HuH-7 (cell line): ENCODE results near the gene TMEM220.
"Not testable (repeated sequence)": the region's sequence is repeated elsewhere in the genome, so short reads cannot be mapped to it uniquely, and the experiment has no call there.

ENCODE experiments used
- DNase-seq: peaks from one replicate; pipeline ENCODE4 v3.0.0; 2011; ENCODE audit warnings: low spot score

TMEM220 gene

GRCh38 chr17:10728331-10728892, 1.4 kb downstream of the TMEM220 start:
- DNase-seq: no peak

DNA sequence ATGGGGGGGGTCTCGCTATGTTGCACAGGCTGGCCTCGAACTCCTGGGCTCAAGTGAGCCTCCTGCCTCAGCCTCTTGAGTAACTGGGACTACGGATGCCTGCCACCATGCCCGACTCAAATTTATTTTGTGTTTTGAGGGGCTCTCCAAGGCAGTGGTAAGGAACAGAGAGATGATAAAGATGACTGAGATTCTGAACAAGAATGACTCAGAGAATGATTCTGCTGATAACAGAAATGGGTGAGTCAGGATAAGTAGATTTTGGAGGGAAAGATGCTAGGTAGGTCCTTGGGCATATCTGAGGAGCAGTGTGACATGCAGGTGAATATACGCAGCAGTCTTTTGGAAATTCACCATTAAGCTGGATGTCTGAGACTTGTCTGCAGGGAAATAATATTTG, 2.6 kb downstream of the TMEM220 start:
- no peak for DNase-seq

DNA sequence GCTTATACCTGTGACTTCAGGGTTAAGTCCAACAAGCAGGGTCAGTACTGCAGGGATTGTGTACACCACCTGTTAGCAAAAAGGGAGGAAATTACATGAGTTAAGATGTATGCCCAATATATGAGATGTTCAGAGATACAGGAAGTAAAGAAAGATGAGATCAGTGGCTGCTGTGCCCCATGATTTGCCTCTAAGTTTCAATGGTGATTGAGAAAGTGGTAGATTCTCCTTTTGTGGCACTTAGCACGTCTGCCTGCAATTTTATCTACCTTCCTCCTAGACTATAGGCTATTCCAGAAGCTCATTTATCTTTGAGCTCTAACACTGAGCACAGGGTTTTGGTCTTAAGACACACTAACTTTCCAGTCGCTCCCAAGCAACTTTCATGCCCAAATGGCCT, 3.6 kb downstream of the TMEM220 start:
- no peak for DNase-seq

DNA sequence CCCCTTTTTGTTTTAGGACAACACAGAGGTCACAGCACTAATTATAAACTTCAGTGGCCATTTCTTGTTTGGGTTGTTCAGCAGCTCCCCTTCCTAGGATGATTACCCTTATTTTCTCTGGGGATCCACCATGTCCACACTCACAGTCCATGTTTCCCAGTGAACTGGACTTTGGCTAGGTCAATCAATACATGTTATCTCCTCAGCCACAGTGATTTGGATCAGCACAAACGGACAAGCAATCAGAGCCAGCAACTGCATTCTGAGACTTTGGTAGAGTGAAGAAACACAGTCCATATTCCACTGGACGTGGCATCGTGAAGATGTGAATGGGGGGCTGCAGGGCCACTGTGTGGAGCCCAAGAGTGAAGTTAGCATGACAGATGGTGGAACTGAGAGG, 4.6 kb downstream of the TMEM220 start:
- DNase-seq: no peak

- no peak for DNase-seq
Observed at GRCh38 chr17:10724546-10725195, 5.2 kb downstream of the TMEM220 start.

DNA sequence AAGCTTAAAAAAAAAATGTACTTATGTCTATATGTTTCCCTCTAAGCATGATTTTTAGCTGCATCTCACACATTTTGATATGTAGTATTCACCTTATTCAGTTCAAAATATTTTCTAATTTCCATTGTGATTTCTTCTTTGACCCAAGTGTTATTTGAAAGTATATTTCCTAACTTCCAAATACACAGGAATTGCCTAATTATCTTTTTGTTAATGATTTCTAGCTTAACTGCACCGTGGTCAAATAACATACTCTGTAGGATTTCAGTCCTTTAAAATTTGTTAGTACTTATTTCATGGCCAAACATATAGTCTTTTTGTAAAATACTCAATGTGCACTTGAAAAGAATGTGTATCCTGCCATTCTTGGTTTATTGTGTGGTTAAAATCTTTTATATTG, 11.3 kb downstream of the TMEM220 start:
- no peak for DNase-seq

DNA sequence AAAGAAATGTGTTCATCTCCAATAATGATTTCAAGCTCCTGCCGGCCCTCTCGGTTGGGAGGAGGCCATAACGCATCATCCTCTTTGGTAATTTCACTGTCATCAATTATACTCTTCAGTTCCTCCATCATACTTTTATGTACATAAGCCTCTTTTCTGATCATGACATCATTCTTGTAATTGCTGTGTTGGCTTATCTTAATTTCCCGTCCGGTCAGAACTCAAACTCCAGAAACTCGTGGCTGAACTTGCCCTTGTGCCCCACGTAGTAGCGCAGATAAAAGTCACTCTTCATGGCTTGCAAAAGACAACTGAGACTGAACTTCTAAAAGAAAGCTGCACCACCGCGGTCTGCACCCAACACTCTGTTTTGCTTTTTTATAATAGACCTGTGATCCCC, 13.6 kb downstream of the TMEM220 start:
- no peak for DNase-seq

DNA sequence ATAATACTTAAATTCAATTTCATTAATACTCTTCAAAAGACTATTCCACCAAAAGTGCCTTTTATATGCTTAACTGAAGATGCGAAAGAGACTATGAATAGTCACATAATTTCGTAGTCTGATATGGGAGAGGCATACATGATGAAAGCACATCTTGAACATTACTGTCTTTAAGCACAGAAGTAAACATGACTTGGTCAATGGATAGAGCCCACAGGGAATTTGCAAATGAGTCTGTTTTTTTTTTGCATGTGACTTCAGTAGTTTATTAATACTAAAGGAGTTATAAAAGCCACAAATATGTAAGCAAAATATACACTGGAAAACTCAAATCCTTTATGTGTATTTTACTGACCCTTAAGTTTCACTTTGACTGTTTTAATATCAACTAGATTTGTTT, 16.5 kb downstream of the TMEM220 start:
- no peak for DNase-seq

GRCh38 chr17:10705727-10706126, 24.1 kb downstream of the TMEM220 start:
- no peak for DNase-seq

DNA sequence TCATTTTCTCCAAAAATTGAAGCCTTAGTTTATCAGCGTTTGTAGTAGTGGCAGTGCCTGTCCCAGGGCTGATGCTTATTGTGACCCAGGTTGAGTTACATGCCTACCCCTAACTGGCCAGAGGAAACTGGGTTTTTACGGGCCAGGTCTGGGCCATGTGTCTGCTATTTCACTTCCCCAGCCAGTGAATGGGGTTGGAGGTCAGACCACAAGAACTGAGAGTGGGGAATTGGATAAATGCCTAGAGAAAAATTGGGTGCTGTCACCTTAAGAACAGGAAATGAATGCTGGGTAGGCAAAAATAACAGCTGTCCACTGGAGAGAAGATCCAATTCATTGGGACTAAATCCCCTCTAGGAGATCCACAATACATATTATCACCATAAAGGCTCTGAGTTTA, 27.2 kb downstream of the TMEM220 start:
- no peak for DNase-seq

DNA sequence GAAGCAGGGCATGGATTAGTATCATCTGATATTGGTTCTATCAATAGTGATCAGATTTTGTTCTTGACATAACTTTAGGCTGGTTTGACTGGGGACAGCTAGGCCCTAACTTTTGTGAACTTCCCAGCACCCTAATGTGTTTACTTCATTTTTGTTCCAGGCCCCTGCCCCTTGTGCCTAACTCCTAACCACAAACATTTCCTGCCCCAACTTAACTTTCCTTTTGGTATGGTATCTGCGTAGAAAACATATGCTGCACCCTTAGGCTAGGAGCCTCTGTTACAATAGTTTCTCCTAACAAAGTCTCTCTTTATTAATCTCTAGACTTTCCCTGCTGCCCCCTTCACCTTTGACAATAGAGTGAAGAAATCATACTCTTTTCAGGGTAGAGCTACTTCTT, 30.0 kb downstream of the TMEM220 start:
- DNase-seq: no peak

DNA sequence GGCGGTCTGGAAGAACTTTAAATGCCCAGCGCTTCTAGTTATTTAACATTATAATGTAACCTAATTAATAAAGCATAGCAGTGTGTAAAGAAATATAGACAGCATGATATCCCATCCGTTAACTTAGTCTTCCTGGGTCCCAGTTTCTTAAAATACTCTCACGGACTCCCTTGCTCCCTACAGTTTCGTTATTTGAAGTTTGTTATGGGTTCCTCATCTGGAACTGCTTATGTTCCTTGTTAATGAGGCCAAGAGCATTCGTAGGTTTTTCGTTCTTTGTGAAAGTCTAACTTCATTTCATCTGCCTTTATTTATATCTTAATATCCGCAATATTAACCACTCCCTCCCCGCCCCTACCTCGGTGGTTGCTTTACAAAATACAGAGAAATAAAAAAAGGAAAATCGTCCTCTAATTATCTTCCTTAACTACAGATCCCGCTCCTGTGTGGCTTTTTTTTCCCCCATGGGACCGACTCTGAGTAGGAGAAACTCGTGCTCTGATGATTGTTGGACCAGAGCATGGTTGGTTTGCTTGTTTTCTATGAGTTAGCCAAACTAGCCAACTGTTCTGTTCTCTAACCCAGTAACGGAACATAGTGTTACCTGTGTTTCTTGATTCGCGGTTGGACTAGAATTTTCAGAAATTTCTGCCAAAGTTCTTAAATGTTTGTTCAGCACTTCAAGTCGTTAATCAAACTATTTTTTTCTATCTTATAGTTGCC, 31.6 kb downstream of the TMEM220 start:
- DNase-seq: no peak

DNA sequence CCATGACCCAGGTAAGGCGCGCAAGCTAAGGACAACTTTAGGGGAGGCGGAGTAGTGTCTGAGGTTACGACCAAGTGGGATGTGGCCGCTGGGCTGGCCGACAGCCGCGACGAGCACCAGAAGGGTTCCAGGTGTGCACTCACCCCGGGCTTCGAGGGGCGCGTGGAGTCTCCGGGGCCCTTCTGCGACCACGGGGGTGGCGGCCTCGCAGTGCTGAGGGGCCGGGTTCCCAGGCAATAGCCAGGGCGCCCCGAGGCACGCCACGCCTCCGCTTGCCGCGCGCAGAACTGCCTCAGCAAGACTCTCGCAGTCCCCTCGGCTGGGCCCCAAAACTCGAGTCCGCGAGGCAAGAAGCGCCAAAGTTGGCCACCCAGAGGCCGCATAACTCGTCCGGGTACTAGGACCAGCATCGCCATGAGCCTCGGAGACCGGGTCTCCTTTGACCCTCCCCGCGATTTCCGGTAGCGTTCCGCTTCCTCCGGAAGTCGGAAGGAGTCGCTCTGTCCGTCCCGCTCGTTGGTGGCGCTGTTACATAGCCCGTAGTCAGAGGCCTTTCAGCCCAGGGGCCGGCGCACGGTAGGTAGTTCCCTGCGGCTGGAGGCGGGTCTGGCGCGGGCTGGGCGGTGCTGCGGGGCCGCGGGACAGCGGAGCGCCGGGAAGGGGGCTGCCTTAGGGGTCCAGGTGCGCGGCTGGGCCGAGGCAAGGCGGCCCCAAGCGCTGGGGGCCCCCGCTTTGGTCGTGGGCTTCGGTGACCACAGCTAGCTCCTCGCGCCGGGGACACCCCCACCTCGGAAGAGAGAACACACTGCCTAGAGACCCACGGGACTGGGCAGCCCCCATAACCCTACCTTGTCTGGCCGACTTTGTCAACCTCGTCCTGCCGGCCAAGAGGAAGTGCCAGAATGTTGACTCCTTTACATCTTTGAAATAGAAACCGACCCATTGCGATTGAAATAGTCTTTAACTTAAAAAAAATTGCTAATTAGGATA, 32.4 kb downstream of the TMEM220 start, which contains the start of the genes ADPRM and SCO1:
Gene ADPRM (plus strand): TSS at position 503 of the 990 bp plus-strand sequence. CDS start 7,333 bp downstream, outside the sequence.
Gene SCO1 (minus strand): TSS at position 442 of the 990 bp plus-strand sequence. CDS start 26 bp downstream, at position 416.
- peak; percentile 69 for DNase-seq

DNA sequence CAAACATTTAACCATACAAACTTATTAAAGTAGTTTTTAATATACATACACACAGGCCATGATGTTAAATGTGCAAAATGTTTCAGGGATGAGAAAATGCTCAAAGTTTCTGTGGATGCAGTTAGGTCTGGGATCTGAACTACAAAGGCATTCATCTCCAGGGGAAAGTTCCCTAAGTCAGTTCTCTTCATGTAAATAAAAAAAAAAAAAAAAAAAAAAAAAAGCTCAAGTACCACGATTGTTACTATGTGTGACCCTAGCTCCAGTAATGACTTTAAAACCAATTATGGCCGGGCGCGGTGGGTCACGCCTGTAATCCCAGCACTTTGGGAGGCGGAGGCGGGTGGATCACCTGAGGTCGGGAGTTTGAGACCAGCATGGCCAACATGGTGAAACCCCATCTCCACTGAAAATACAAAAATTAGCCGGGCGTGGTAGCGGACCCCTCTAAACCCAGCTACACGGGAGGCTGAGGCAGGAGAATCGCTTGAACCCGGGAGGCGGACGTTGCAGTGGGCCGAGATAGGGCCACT, 33.9 kb downstream of the TMEM220 start:
- not testable (repeated sequence) for DNase-seq

DNA sequence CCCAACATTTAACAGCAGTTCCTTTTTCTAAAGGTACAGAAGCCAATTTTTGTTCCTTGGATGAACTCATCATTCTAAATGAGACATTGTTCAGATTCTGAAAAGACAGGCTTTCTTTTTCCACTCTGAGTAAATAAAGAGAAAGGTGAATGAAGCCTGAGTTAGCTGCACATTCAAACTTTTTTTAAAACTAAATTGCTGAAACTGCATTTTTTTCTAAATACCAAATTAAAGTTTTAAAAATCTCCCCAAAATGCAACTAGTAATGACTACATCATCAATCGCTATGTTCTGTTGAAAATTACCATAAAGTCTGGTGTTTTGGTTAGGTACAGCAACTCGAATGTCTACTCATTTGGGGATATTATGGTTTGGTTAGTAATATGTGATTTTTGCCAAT, 42.3 kb downstream of the TMEM220 start:
- DNase-seq: no peak

GRCh38 chr17:10683853-10684252, 46.0 kb downstream of the TMEM220 start:
- DNase-seq: peak; percentile 16

DNA sequence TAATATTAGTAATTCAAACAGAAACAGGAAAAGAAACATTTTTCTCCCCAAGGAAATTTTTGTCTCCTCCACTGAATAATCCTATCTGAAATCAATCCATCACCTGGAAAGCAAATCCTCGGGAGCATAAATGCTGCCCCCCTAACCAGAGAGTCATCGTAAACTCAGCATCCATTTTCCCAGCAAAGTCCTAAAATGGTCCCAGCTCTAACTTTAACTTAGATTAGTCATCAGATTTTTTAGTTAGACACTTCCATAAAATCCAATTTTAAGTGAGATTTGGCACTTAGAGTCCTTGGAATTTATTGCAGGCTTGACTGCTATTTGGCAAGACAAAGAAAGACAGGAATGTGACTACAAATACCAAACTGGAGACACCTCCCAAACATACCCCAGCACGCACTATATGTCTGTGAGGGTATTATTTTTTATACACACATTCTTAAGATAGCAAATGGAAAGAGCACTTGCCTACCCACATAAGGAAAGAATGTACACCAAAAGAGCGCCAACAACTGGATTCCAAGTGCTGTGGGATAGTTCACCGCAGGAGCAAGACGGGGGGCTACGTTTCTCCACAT, 47.9 kb downstream of the TMEM220 start:
- no peak for DNase-seq

- no peak for DNase-seq
Observed at GRCh38 chr17:10674704-10675103, 55.1 kb downstream of the TMEM220 start.

DNA sequence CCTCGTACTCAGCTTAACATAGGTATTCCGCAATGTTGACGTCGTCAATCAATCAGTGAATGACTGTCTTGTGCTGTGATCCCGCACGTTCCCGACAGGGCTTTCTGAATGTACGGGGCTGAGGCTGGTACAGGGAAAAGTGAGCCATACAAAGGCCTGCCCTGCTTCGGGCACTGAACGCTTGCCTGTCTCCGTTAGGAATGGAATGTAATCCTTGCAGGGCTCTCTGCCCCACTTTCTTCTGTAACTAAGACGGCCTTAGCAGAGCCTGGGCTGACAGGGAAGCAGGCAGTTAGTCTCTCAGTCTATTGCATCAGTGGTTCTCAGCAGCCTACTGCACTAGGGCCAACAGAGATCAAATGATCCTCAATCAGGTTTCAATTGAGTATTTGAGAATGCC, 56.5 kb downstream of the TMEM220 start:
- no peak for DNase-seq

- DNase-seq: no peak
Observed at GRCh38 chr17:10668775-10669174, 61.0 kb downstream of the TMEM220 start.

GRCh38 chr17:10666906-10667305, 62.9 kb downstream of the TMEM220 start:
- DNase-seq: no peak
